Stimulated activated CD8-positive, alpha-beta memory T cell treated with anti-CD3 and anti-CD28 coated beads, Interleukin-4, amount 100 ng/mL, for 4 hours (primary cell): ENCODE data around the gene NALF2.

Experiments
- DNase-seq, 2 donors: peaks; one replicate each; pipeline ENCODE4 v3.0.0-alpha.2; 2020; ENCODE audit warnings: low read depth in 2 of 2, low spot score in 1 of 2

Gene NALF2

GRCh38 chrX:69524781-69525363 is 20.7 kb downstream of the NALF2 start:
- no peak for DNase-seq

GRCh38 chrX:69530306-69530705 is 26.2 kb downstream of the NALF2 start:
- DNase-seq: no peak

GRCh38 chrX:69531031-69531755 is 27.1 kb downstream of the NALF2 start:
- no peak for DNase-seq

- DNase-seq: no peak
Measured at GRCh38 chrX:69535661-69536060, 31.5 kb downstream of the NALF2 start.

- peak; percentile 7 to 54 for DNase-seq
Measured at GRCh38 chrX:69538321-69538876, 34.3 kb downstream of the NALF2 start.

GRCh38 chrX:69539437-69539836 is 35.3 kb downstream of the NALF2 start:
- no peak for DNase-seq

GRCh38 chrX:69541956-69542355 is 37.8 kb downstream of the NALF2 start:
- DNase-seq: no peak

GRCh38 chrX:69543572-69543971 is 39.4 kb downstream of the NALF2 start:
- DNase-seq: no peak

GRCh38 chrX:69546417-69546816 is 42.3 kb downstream of the NALF2 start:
- no peak for DNase-seq

- no peak for DNase-seq
Measured at GRCh38 chrX:69546978-69547377, 42.9 kb downstream of the NALF2 start.

- no peak for DNase-seq
Measured at GRCh38 chrX:69551421-69552009, 47.4 kb downstream of the NALF2 start.

- no peak for DNase-seq
Measured at GRCh38 chrX:69552512-69552911, 48.4 kb downstream of the NALF2 start.
